Bronchus fibroblast of lung (primary cell): Measurements from ENCODE around the gene RAB43. TPM values are rescaled to one million over a fixed set of nuclear protein-coding genes. Genes with fewer than 3 reads are reported as not detected.

Experiments
- total RNA-seq: library from RNA; depleted of rRNA; stranded (reverse); fragments of >200 nt; gene quantifications from 2 replicates; pipeline ENCODE4 v1.2.3, GENCODE V29; 2015

The RAB43 gene
- total RNA-seq = 12.9 and 15.0 TPM in 2 replicates

DNA sequence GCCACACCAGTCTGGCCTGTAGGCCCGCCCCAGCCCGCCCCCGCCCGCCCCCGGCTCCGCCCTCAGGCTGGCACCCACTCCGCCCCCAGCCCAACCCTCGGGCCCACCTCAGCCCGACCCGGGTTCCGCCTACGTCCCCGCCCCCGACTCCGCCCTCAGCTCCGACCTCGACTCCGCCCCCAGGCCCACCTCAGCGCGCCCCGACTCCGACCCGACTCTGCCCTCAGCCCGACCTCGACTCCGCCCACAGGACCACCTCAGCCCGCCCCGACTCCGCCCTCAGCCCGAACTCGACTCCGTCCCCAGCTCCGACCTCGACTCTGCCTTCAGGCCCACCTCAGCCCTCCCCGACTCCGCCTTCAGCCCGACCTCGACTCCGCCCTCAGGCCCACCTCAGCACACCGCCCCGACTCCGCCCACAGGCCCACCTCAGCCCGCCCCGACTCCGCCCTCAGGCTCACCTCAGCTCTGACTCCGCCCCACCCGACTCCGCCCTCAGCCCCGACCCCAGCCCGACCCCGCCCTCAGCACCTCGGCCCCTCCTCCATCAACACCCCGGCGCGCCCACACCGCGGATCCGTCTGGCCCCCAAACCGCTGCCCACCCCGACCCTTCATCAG, at the start of gene RAB43:
TSS of gene RAB43 (minus strand) at position 13 of the 620 bp plus-strand sequence. CDS start 315 bp downstream, outside the sequence.

DNA sequence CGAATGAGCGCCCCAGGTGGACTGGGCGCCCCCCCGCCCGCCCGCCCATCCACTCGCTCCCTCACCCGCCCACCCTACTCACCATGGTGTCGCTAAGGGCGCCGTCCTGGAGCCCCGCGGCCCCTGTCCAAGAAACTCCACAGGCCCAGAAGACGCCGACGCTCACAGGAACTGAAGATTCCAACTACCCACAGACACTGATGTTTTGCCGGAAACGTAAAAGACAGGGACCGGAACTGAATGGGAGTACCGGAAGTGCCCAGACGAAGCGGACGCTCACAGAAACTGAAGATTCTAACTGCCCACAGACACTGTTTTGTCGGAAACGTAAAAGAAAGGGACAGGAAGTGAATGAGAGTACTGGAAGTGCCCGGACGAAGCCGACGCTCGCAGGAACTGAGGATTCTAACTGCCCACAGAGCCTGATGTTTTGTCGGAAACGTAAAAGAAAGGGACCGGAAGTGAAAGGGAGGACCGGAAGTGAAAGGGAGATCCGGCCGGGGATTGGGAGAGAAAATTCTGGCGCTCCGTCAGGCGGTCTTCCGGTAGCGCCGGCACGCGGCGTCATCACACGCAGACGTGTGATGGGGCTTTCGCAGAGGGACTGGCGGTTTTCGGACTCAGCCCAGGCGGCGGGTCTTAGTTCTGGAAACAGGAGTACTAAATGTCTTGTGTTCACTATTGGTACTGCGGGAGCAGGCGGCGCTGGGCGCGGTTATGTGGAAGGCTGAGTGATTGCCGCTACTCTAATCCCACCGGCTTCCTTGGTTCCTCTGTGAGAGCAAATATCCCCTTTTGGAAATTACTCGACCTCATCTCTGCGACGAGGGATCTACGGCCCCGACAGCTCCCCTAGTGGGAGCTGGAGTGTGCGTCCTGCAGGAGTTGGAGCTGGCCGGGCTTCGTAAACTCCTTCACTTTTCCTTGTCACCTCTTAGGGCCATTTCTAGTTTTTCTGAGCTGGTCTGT, 39.6 kb upstream of the RAB43 start, which contains the start of gene ISY1:
TSS of gene ISY1 (minus strand) at position 173 of the 969 bp plus-strand sequence. CDS start at position 85, 88 bp downstream.

DNA sequence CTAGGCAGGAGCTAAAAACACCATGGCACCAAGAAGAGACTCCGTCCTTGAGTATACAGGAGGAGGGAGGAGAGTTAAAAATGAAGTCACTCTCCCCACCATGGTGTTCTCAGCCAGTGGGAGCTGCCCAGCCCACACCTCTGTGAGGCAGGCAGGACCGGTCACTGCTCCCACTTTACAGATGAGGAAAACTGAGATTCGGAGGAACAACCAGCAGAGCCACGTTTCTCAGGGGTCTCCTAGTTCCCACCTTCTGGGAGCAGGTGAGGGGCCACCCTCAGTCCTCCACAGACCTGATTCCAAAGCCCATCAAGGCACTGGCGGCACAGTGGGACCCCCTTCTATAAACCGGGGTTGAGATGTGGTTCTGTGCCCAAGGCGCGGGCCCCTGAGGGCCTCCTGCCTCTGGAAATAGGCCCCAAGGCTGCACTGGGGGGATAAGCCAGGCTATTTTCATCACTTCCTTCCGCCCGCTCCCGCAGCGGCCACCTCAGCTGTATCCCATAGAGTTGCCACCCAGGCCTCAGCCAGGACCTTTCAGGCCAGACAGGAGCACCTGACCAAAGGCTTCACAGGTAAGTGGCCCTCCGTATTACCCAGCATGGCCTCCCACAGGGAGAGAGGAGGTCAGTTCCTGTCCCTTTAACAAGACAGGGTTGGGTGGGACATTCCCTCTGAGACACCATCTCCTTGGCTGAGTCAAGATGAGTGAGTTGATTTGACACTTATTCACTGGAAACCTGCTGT, 61.2 kb downstream of the RAB43 start, which contains the start of gene GP9:
TSS of gene GP9 (plus strand) at position 504 of the 747 bp plus-strand sequence. CDS start 961 bp downstream, outside the sequence.

Other genes starting within 250 kb of the RAB43 start
- gene ACAD9, start 242.2 kb downstream of the RAB43 start, total RNA-seq = 34.3 and 37.7 TPM in 2 replicates
- gene CFAP92, start 127.7 kb downstream of the RAB43 start, total RNA-seq = not detected in 2 replicates
- not detected in 2 replicates for gene EFCC1, start 120.5 kb downstream of the RAB43 start, total RNA-seq
- gene GP9, start 61.0 kb downstream of the RAB43 start, total RNA-seq = not detected in 2 replicates
- 19.6 and 21.4 TPM in 2 replicates for gene ISY1, start 39.3 kb upstream of the RAB43 start, total RNA-seq
- 243 TPM in 2 replicates for gene CNBP, start 62.1 kb upstream of the RAB43 start, total RNA-seq
- gene COPG1, start 127.8 kb upstream of the RAB43 start, total RNA-seq = 223 and 242 TPM in 2 replicates
- 24.5 and 29.1 TPM in 2 replicates for gene HMCES, start 157.1 kb upstream of the RAB43 start, total RNA-seq